ENCODE data around the gene MCM3.

MCM3 gene

DNA sequence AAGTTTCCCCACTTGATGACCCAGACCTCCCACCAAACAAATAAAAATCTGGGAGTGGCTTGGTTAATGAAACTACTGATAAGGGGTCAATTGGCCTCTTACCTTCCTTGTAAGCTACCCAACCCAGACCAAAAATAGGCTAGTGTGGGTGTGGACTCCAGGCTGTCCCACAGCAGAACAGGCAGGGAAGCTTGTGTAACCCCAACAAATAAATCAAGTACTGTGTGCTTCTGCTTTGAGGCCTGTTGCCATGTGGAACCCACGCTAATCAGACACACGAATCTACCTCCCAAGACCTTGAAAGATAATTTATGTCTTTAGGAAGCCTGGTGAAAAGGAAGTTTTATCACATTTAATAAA, 43.7 kb upstream of the MCM3 start:
- Histone ChIP-seq H3K27me3 (replicated peaks) (no peaks in the 10 kb centered on the region), H3K36me3 (replicated peaks) (no peaks in the 10 kb centered on the region), H3K4me3 (ENCODE audit: low read depth, low read length) (no peak overlapping the region), H3K27ac (no peak overlapping the region)
- in situ Hi-C loops (cut with HindIII; ENCODE audit: low pct_ligation_motif_present, low sequenced_read_pairs): no loop called here
- TF ChIP-seq, protein P1, sequence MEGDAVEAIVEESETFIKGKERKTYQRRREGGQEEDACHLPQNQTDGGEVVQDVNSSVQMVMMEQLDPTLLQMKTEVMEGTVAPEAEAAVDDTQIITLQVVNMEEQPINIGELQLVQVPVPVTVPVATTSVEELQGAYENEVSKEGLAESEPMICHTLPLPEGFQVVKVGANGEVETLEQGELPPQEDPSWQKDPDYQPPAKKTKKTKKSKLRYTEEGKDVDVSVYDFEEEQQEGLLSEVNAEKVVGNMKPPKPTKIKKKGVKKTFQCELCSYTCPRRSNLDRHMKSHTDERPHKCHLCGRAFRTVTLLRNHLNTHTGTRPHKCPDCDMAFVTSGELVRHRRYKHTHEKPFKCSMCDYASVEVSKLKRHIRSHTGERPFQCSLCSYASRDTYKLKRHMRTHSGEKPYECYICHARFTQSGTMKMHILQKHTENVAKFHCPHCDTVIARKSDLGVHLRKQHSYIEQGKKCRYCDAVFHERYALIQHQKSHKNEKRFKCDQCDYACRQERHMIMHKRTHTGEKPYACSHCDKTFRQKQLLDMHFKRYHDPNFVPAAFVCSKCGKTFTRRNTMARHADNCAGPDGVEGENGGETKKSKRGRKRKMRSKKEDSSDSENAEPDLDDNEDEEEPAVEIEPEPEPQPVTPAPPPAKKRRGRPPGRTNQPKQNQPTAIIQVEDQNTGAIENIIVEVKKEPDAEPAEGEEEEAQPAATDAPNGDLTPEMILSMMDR (IDR thresholded peaks at IDR 0.05; ENCODE audit: low read depth, low read length, missing control alignments): no peak
- DNase-seq: no peak

DNA sequence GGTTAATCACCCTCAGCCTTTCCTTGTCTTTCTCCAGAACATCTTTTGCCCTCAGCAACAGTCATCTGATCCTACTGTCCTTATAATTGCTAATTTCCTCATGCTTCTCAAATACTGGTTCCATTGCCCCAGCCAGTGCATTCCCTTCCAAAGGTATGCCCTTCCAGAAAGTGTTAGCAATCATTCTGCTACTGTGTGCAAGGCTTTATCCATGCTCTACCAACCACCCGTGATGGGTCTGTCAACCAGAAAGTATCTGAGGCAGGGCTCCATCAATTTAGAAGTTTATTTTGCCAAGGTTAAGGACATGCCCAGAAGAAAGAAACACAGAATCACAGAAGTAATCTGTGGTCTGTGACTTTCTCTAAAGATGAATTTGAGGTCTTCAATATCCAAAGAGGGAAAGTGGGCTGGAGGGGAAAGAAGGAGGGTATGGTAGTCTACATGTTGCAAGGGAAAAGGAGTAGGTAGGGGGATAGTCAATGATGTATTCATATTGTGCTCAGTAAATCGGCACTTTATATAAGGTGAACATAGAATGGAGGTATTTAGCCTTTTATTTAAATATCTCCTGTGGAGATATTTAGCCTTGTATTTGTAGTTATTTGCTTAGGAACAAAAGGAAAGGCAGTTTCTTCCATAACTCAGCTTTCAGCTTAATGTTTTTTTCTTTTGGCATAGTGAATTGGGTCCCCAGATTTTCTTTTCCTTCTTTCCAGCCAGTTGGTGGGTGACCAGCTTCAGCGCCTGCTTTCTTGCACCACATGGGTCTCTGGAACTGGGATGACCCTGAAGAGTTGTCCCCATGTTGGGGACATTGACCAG, 42.2 kb upstream of the MCM3 start:
- H3K36me3 ChIP-seq (replicated peaks): no peaks in the 10 kb centered on the region
- TF ChIP-seq, protein P1 (IDR thresholded peaks at IDR 0.05; ENCODE audit: low read depth, low read length, missing control alignments): no peak
- no peak overlapping the region for H3K4me3 ChIP-seq (ENCODE audit: low read depth, low read length)
- H3K27ac ChIP-seq: no peak overlapping the region
- no peak for DNase-seq
- no peaks in the 10 kb centered on the region for H3K27me3 ChIP-seq (replicated peaks)
- in situ Hi-C loops (cut with HindIII; ENCODE audit: low pct_ligation_motif_present, low sequenced_read_pairs): no loop called here

DNA sequence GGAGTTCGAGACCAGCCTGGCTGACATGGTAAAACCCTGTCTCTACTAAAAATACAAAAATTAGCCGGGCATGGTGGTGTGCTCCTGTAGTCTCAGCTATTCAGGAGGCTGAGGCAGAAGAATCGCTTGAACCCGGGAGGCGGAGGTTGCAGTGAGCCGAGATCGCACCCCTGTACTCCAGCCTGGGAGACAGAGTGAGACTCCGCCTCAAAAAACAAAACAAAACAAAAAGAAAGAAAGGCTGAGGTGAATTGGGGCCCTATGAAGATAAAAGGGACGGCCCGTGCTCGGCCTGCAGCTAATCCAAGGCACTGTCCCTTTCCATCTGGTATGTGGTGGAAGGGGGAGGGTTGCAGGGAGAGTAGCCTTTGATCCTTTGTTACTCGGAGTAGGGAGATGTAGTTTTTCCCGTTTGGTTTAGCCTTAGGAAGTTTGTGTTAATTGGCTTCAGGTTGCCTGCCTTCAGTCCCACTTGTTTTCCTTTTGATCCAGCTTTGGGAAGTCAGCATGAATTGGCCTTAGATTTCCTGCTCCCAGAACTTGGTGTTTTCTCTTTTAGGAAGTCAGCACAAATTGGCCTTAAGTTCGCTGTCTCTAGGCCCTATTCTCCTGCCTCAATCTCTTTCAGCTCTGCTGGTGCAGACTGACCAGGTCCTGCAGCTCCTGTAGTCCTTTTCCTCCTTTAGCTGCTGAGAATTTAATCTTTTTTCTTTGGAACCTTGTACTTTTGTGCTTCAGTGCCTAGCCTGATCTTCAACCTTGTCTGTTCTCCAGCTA, 41.3 kb upstream of the MCM3 start:
- TF ChIP-seq, protein P1 (IDR thresholded peaks at IDR 0.05; ENCODE audit: low read depth, low read length, missing control alignments): no peak
- no peak for DNase-seq
- H3K27me3 ChIP-seq (replicated peaks): no peaks in the 10 kb centered on the region
- in situ Hi-C loops (cut with HindIII; ENCODE audit: low pct_ligation_motif_present, low sequenced_read_pairs): no loop called here
- H3K36me3 ChIP-seq (replicated peaks): no peaks in the 10 kb centered on the region
- no peak overlapping the region for H3K4me3 ChIP-seq (ENCODE audit: low read depth, low read length)
- H3K27ac ChIP-seq: no peak overlapping the region

DNA sequence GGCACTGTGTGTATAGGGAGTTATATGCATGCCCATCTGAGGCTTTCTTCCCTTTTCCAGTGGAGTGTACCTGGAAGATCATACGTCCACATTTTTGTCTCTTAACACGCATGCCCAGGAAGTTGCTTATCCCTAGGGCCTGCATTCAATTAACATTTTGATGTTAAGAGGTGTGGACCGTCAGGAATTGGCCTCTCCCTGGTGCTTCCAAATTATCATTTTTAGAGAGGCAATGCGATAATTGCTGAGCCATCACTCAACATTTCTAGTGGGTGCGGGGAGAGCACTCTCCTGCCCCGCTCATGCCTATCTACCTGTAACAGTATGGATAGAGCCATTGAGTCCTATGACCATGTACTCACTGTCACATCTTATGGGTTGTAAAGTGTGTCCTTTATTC, 39.6 kb upstream of the MCM3 start:
- DNase-seq: no peak
- Histone ChIP-seq H3K36me3 (replicated peaks) (no peaks in the 10 kb centered on the region), H3K4me3 (ENCODE audit: low read depth, low read length) (no peak overlapping the region), H3K27me3 (replicated peaks) (no peaks in the 10 kb centered on the region), H3K27ac (no peak overlapping the region)
- TF ChIP-seq, protein P1 (IDR thresholded peaks at IDR 0.05; ENCODE audit: low read depth, low read length, missing control alignments): no peak
- in situ Hi-C loops (cut with HindIII; ENCODE audit: low pct_ligation_motif_present, low sequenced_read_pairs): no loop called here

DNA sequence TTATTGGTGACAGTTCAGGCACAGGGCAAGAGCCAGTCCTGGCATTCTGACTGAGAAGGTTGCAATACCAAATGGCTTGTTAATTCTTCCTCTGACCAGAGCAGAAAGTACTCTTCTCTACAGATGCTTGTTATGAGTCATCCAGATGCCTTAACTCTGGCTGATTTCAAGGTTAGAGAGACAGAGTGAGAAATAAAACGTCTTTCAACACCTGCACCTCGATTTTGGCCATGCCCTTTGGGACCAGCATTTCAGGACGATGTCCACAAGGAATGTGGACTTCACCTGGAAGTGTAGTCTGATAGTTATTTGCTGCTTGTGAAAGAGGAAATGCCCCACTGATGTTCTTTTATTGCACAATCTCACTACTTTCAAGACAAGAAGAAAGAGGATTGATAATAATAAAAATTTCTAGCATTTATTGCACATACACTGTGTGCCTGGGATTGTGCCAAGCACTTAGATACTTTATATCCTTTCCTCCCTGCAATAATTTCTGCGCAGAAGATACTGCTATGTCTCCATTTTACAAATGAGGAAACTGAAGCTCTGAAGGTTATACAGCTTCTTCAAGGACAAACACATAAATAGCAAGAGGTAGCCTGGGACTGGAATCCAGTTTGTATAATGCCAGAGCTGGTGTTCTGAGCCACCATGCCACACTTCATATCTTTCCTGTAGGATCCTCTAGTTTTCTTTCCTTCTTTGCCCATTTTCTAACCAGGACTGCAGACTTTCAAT, 33.5 kb upstream of the MCM3 start:
- Histone ChIP-seq H3K36me3 (replicated peaks) (no peaks in the 10 kb centered on the region), H3K27me3 (replicated peaks) (no peaks in the 10 kb centered on the region), H3K27ac (no peak overlapping the region), H3K4me3 (ENCODE audit: low read depth, low read length) (no peak overlapping the region)
- in situ Hi-C loops (cut with HindIII; ENCODE audit: low pct_ligation_motif_present, low sequenced_read_pairs): no loop called here
- peak; percentile 21 for DNase-seq
- TF ChIP-seq, protein P1 (IDR thresholded peaks at IDR 0.05; ENCODE audit: low read depth, low read length, missing control alignments): no peak
